HL-60 (cell line): ENCODE results near the gene BRAP.

Experiments
- DNase-seq, 2 experiments: peaks; one replicate each; pipeline ENCODE4 v3.0.0-alpha.2; 2010 to 2020; ENCODE audit warnings: low read depth in 1 of 2, low spot score in 1 of 2
- H3K27ac ChIP-seq: fragments of 250-450 bp; sonication (Bioruptor Pico); replicated peaks from 2 replicates; pipeline ENCODE4 v1.5.1; 2020; ENCODE audit warnings: mild to moderate bottlenecking, moderate library complexity
- H3K27me3 ChIP-seq: fragments of 250-450 bp; sonication (Bioruptor Pico); 2 replicates; pipeline ENCODE4 v1.5.1; 2021; ENCODE audit warnings: mild to moderate bottlenecking, moderate library complexity; ENCODE audit not compliant: insufficient read depth, poor library complexity, severe bottlenecking
- H3K4me3 ChIP-seq: replicated peaks from 2 replicates; pipeline ENCODE4 v1.5.1; 2011; ENCODE audit warnings: mild to moderate bottlenecking, control low read depth, low read length; ENCODE audit not compliant: insufficient read depth
- GABPA ChIP-seq: IDR thresholded peaks from 2 replicates; pipeline ENCODE4 v1.6.1; 2012; ENCODE audit warnings: low read depth
- POLR2AphosphoS5 ChIP-seq: IDR thresholded peaks from 2 replicates; pipeline ENCODE4 v1.6.1; 2012; ENCODE audit warnings: low read depth
- SPI1 ChIP-seq: IDR thresholded peaks from 2 replicates; pipeline ENCODE4 v1.6.1; 2012; ENCODE audit warnings: low read depth, mild to moderate bottlenecking, borderline replicate concordance
- TF ChIP-seq, protein P1 (sequence below): IDR thresholded peaks from one replicate; pipeline ENCODE4 v1.5.1; 2011; ENCODE audit warnings: low read length, control low read depth, inconsistent platforms; ENCODE audit not compliant: insufficient read depth
- TF ChIP-seq, protein P2 (sequence below): IDR thresholded peaks from 2 replicates; pipeline ENCODE4 v1.6.1; 2012; ENCODE audit warnings: low read depth; ENCODE audit not compliant: insufficient replicate concordance

The BRAP gene

DNA sequence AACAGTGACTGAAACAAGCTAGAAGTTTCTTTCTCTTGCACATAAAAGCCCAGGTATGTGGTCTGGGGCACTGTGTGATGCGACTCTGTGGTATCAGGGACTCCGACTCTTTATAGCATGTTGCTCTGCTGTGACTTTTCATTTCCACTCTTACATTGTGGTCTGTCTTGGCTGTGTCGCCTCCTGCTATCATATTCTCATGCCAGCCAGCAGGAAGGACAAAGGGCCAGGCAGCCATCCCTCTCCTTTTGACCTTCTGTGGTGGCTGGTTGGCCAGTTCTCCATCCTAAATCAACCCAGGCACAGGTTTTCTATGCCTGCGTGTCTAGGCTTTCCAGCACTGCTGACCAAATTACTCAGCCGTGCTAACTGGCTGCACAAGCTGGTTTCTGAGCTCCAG lies 8.1 kb upstream of the BRAP start:
- H3K27ac ChIP-seq: no peak overlapping the region
- H3K27me3 ChIP-seq: no peaks in the 10 kb centered on the region
- DNase-seq: no peak
- no peak overlapping the region for H3K4me3 ChIP-seq
- no peak for TF ChIP-seq POLR2AphosphoS5
- no peak for TF ChIP-seq GABPA
- TF ChIP-seq, protein P1, sequence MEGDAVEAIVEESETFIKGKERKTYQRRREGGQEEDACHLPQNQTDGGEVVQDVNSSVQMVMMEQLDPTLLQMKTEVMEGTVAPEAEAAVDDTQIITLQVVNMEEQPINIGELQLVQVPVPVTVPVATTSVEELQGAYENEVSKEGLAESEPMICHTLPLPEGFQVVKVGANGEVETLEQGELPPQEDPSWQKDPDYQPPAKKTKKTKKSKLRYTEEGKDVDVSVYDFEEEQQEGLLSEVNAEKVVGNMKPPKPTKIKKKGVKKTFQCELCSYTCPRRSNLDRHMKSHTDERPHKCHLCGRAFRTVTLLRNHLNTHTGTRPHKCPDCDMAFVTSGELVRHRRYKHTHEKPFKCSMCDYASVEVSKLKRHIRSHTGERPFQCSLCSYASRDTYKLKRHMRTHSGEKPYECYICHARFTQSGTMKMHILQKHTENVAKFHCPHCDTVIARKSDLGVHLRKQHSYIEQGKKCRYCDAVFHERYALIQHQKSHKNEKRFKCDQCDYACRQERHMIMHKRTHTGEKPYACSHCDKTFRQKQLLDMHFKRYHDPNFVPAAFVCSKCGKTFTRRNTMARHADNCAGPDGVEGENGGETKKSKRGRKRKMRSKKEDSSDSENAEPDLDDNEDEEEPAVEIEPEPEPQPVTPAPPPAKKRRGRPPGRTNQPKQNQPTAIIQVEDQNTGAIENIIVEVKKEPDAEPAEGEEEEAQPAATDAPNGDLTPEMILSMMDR: no peak
- no peak for TF ChIP-seq SPI1
- TF ChIP-seq, protein P2, sequence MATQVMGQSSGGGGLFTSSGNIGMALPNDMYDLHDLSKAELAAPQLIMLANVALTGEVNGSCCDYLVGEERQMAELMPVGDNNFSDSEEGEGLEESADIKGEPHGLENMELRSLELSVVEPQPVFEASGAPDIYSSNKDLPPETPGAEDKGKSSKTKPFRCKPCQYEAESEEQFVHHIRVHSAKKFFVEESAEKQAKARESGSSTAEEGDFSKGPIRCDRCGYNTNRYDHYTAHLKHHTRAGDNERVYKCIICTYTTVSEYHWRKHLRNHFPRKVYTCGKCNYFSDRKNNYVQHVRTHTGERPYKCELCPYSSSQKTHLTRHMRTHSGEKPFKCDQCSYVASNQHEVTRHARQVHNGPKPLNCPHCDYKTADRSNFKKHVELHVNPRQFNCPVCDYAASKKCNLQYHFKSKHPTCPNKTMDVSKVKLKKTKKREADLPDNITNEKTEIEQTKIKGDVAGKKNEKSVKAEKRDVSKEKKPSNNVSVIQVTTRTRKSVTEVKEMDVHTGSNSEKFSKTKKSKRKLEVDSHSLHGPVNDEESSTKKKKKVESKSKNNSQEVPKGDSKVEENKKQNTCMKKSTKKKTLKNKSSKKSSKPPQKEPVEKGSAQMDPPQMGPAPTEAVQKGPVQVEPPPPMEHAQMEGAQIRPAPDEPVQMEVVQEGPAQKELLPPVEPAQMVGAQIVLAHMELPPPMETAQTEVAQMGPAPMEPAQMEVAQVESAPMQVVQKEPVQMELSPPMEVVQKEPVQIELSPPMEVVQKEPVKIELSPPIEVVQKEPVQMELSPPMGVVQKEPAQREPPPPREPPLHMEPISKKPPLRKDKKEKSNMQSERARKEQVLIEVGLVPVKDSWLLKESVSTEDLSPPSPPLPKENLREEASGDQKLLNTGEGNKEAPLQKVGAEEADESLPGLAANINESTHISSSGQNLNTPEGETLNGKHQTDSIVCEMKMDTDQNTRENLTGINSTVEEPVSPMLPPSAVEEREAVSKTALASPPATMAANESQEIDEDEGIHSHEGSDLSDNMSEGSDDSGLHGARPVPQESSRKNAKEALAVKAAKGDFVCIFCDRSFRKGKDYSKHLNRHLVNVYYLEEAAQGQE: no peak

DNA sequence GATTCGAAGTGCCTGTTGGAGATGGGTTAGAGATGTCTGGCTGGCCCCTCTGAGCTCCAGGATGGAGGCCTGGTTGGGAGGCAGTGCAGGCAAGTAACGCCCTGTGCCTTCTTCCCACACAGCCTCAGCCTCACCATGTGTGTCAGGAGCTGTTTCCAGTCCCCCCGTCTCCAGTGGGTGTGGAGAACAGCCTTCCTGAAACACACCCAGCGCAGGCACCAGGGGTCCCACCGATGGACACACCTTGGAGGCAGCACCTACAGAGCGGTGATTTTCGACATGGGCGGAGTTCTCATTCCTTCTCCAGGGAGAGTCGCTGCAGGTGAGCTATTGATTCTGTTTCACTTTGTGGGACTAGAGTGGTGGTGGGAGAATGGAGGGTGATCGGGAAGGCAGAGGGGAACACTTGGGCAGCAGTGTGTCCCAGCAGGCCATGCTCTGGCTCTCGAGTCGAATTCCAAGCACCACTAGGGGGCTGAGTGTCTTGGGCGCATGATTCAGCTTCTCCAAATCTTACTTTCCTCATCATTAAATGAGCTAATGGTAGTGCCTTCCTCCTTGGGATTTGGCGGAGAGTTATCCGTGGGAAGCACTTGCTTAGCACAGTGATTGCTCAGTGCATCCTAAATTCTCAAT lies 6.9 kb upstream of the BRAP start:
- H3K4me3 ChIP-seq: no peak overlapping the region
- H3K27ac ChIP-seq: no peak overlapping the region
- peak in 1 of 2 experiments; percentile 29 for DNase-seq
- TF ChIP-seq GABPA (no peak), POLR2AphosphoS5 (no peak), SPI1 (no peak)
- TF ChIP-seq, protein P2: no peak
- TF ChIP-seq, protein P1: no peak
- no peaks in the 10 kb centered on the region for H3K27me3 ChIP-seq

DNA sequence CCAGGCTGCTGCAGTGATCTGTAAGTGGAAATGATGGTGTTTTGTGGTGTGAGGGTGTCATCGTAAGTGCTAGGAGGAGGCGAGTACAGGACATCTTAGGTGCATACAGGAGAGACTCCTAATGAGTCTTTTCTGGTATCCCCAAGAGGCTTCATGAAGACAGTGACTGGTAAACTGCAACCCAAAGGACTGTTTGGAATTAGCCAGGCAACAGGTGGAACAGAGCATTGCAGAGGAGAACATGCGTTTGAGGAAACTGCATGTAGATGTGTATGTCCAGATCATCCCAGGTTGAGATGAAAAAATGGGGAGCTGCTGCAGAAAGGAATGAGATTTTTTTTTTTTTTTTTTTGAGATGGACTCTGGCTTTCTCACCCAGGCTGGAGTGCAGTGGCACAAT lies 5.5 kb upstream of the BRAP start:
- TF ChIP-seq SPI1 (no peak), POLR2AphosphoS5 (no peak), GABPA (no peak)
- TF ChIP-seq, protein P1: no peak
- TF ChIP-seq, protein P2: no peak
- H3K4me3 ChIP-seq: no peak overlapping the region
- no peak for DNase-seq
- no peak overlapping the region for H3K27ac ChIP-seq
- no peaks in the 10 kb centered on the region for H3K27me3 ChIP-seq
